ENCODE measurements around the gene DKC1. TPM values are rescaled to one million over a fixed set of nuclear protein-coding genes. Genes with fewer than 3 reads are reported as not detected.
A peak's percentile ranks its signal among the peaks of the same experiment; 100 is the strongest.

DKC1 gene
- polyA plus RNA-seq, 5 donors = 53.5 to 67.6 (median 61.4) TPM

- no peak for DNase-seq
Measured at GRCh38 chrX:154784149-154784995, 21.7 kb downstream of the DKC1 start.

- DNase-seq = no peak
Measured at GRCh38 chrX:154785716-154786115, 23.1 kb downstream of the DKC1 start.

- no peak for DNase-seq
Measured at GRCh38 chrX:154791467-154791866, 28.8 kb downstream of the DKC1 start.

GRCh38 chrX:154791939-154792338 is 29.3 kb downstream of the DKC1 start:
- no peak for DNase-seq

GRCh38 chrX:154793084-154793795 is 30.6 kb downstream of the DKC1 start:
- DNase-seq = no peak

GRCh38 chrX:154795016-154795415 is 32.4 kb downstream of the DKC1 start:
- DNase-seq = no peak

GRCh38 chrX:154797006-154797405 is 34.3 kb downstream of the DKC1 start:
- DNase-seq = no peak

GRCh38 chrX:154799556-154800348 is 37.1 kb downstream of the DKC1 start:
- peak; percentile 32 to 34 for DNase-seq

- no peak for DNase-seq
Measured at GRCh38 chrX:154800478-154801210, 38.0 kb downstream of the DKC1 start.

GRCh38 chrX:154802947-154803346 is 40.3 kb downstream of the DKC1 start:
- DNase-seq = no peak

GRCh38 chrX:154804261-154804956 is 41.7 kb downstream of the DKC1 start:
- DNase-seq = no peak

GRCh38 chrX:154804957-154805695 is 42.5 kb downstream of the DKC1 start, which contains the start of gene MPP1:
Gene MPP1 (minus strand): TSS chrX:154805485. CDS start chrX:154805373, 112 bp downstream.
- peak; percentile 68 to 71 for DNase-seq

GRCh38 chrX:154805696-154806091 is 43.0 kb downstream of the DKC1 start:
- DNase-seq = no peak

- no peak for DNase-seq
Measured at GRCh38 chrX:154806837-154807501, 44.3 kb downstream of the DKC1 start.

- no peak for DNase-seq
Measured at GRCh38 chrX:154809939-154810665, 47.4 kb downstream of the DKC1 start.

- no peak for DNase-seq
Measured at GRCh38 chrX:154812341-154813101, 49.9 kb downstream of the DKC1 start.

- no peak for DNase-seq
Measured at GRCh38 chrX:154813801-154814200, 51.1 kb downstream of the DKC1 start.

- no peak for DNase-seq
Measured at GRCh38 chrX:154815274-154815818, 52.7 kb downstream of the DKC1 start.
